Measurements from ENCODE around the gene PARD3B. TPM values are rescaled to one million over a fixed set of nuclear protein-coding genes. Genes with fewer than 3 reads are reported as not detected.
A peak's percentile ranks its signal among the peaks of the same experiment; 100 is the strongest.

The PARD3B gene
- total and polyA plus RNA-seq, 7 donors, result 3.2 to 64.0 (median 42.5) TPM

- peaks cover 0 to 32% (median 16%) of the 10 kb centered on the region in 4 donors for H3K4me1 ChIP-seq
- no peak overlapping the region for H3K4me3 ChIP-seq
- H3K27ac ChIP-seq, result no peak overlapping the region
- no peak for TF ChIP-seq EP300 (IDR thresholded peaks at IDR 0.05)
- TF ChIP-seq POLR2A (IDR thresholded peaks at IDR 0.05), result no peak
- TF ChIP-seq, protein P1, sequence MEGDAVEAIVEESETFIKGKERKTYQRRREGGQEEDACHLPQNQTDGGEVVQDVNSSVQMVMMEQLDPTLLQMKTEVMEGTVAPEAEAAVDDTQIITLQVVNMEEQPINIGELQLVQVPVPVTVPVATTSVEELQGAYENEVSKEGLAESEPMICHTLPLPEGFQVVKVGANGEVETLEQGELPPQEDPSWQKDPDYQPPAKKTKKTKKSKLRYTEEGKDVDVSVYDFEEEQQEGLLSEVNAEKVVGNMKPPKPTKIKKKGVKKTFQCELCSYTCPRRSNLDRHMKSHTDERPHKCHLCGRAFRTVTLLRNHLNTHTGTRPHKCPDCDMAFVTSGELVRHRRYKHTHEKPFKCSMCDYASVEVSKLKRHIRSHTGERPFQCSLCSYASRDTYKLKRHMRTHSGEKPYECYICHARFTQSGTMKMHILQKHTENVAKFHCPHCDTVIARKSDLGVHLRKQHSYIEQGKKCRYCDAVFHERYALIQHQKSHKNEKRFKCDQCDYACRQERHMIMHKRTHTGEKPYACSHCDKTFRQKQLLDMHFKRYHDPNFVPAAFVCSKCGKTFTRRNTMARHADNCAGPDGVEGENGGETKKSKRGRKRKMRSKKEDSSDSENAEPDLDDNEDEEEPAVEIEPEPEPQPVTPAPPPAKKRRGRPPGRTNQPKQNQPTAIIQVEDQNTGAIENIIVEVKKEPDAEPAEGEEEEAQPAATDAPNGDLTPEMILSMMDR (IDR thresholded peaks at IDR 0.05), result no peak
- no peak for TF ChIP-seq POLR2AphosphoS5 (IDR thresholded peaks at IDR 0.05)
- H3K27me3 ChIP-seq, result no peaks in the 10 kb centered on the region
- DNase-seq, result no peak
- H3K9me3 ChIP-seq, result no peaks in the 10 kb centered on the region
- 86 to 87% methylated on average over 2 of the region's 2 CpGs for WGBS, 2 donors
- peaks cover 0 to 4% (median 0%) of the 10 kb centered on the region in 4 donors for H3K36me3 ChIP-seq
- intact Hi-C loops (cut with DNase I), result no loop called here
Observed at GRCh38 chr2:205176546-205176945, 631.3 kb downstream of the PARD3B start.

DNA sequence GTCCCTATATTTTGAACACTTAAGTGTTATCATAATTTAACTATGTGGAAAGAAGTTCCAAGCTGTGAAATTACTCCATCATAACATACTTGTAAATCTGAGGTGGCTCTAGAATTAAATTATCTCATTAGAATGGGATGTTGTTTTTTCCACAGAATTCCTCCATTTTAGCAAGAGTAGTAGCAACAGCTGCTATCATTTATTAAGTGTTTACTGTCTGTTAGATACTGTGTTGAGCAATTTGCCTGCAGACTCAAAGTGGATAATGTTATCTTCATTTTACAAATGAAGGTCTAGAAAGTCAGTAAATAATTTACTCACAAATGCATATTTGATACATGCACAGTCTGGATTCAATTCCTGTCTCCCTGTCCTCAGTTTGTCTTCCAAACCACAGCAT, 632.3 kb downstream of the PARD3B start:
- intact Hi-C loops (cut with DNase I), result no loop called here
- Histone ChIP-seq H3K36me3 (peaks cover 0 to 4% (median 0%) of the 10 kb centered on the region in 4 donors), H3K4me3 (no peak overlapping the region), H3K27ac (no peak overlapping the region), H3K27me3 (no peaks in the 10 kb centered on the region), H3K9me3 (no peaks in the 10 kb centered on the region), H3K4me1 (peaks cover 0 to 32% (median 16%) of the 10 kb centered on the region in 4 donors)
- no peak for DNase-seq
- no peak for TF ChIP-seq POLR2A (IDR thresholded peaks at IDR 0.05)

GRCh38 chr2:205180730-205181129, 635.5 kb downstream of the PARD3B start:
- Histone ChIP-seq H3K27ac (no peak overlapping the region), H3K4me3 (no peak overlapping the region), H3K4me1 (peaks cover 0 to 10% (median 2%) of the 10 kb centered on the region in 4 donors), H3K9me3 (no peaks in the 10 kb centered on the region), H3K36me3 (peaks cover 0 to 4% (median 0%) of the 10 kb centered on the region in 4 donors), H3K27me3 (no peaks in the 10 kb centered on the region)
- TF ChIP-seq EP300 (IDR thresholded peaks at IDR 0.05) (no peak), POLR2AphosphoS5 (IDR thresholded peaks at IDR 0.05) (no peak), POLR2A (IDR thresholded peaks at IDR 0.05) (no peak)
- TF ChIP-seq, protein P1 (IDR thresholded peaks at IDR 0.05), result no peak
- WGBS, 2 donors, result 82 to 89% methylated on average over 3 of the region's 3 CpGs
- intact Hi-C loops (cut with DNase I), result no loop called here
- no peak for DNase-seq

- H3K27ac ChIP-seq, result no peak overlapping the region
- DNase-seq, result no peak
- H3K9me3 ChIP-seq, result no peaks in the 10 kb centered on the region
- H3K36me3 ChIP-seq, result no peaks in the 10 kb centered on the region
- TF ChIP-seq, protein P1 (IDR thresholded peaks at IDR 0.05), result no peak
- no peak for TF ChIP-seq POLR2AphosphoS5 (IDR thresholded peaks at IDR 0.05)
- no peak for TF ChIP-seq EP300 (IDR thresholded peaks at IDR 0.05)
- no peak for TF ChIP-seq POLR2A (IDR thresholded peaks at IDR 0.05)
- intact Hi-C loops (cut with DNase I), result no loop called here
- WGBS, 2 donors, result 82 to 90% methylated on average over 6 of the region's 6 CpGs
- peaks cover 0 to 7% (median 0%) of the 10 kb centered on the region in 4 donors for H3K4me1 ChIP-seq
- no peak overlapping the region for H3K4me3 ChIP-seq
- no peaks in the 10 kb centered on the region for H3K27me3 ChIP-seq
Observed at GRCh38 chr2:205187731-205188130, 642.5 kb downstream of the PARD3B start.

- DNase-seq, result peak; percentile 93
- peaks cover 0 to 7% (median 0%) of the 10 kb centered on the region in 4 donors for H3K4me1 ChIP-seq
- no peaks in the 10 kb centered on the region for H3K9me3 ChIP-seq
- peaks cover 0 to 4% (median 1%) of the 10 kb centered on the region in 4 donors for H3K36me3 ChIP-seq
- peak overlapping the region in 1 of 4 donors; percentile 3 for H3K27ac ChIP-seq
- 85 to 87% methylated on average over 9 of the region's 9 CpGs for WGBS, 2 donors
- no peaks in the 10 kb centered on the region for H3K27me3 ChIP-seq
- intact Hi-C loops (cut with DNase I), result no loop called here
- no peak overlapping the region for H3K4me3 ChIP-seq
- no peak for TF ChIP-seq EP300 (IDR thresholded peaks at IDR 0.05)
Observed at GRCh38 chr2:205188239-205189138, 643.2 kb downstream of the PARD3B start.

Measured in sigmoid colon (tissue), 7 donors.